Spleen (tissue), 7 donors: ENCODE results near the gene CCDC152.

ENCODE experiments used
- CTCF ChIP-seq, 11 experiments: fragments of 200-600 bp in 7 of 11; fragments of 450-650 bp in 4 of 11; sonication (generic) in 4 of 11; IDR thresholded peaks in 8 of 11; conservative IDR thresholded peaks in 3 of 11; 1 replicate in 7 of 11; 2 replicates in 4 of 11; pipeline versions ENCODE4 v1.4.0 to v1.8.0; 2016 to 2021; ENCODE audit warnings: antibody characterized with exemption in 11 of 11, inconsistent platforms in 4 of 11, mild to moderate bottlenecking in 1 of 11
- POLR2A ChIP-seq, 3 donors: fragments of 450-650 bp; IDR thresholded peaks; one replicate each; pipeline ENCODE4 v1.5.1; 2017; ENCODE audit warnings: antibody characterized with exemption in 3 of 3, mild to moderate bottlenecking in 1 of 3
- POLR2AphosphoS5 ChIP-seq, 3 donors: sonication (generic); formaldehyde crosslinking; IDR thresholded peaks; one replicate each; pipeline ENCODE4 v1.5.1; 2017; ENCODE audit warnings: antibody characterized with exemption in 3 of 3
- donor health status: DM: no; HTN: no; CAD: no; lungs with moderate emphysema.
- donor health status: DM: no; HTN: no; CAD: no.
- donor health status: DM: no; HTN: no; CAD: no.

- TF ChIP-seq CTCF (IDR thresholded peaks at IDR 0.05 in 8 of 11, conservative IDR thresholded peaks at IDR 0.05 in 3 of 11) (no peak), POLR2A (IDR thresholded peaks at IDR 0.05) (no peak), POLR2AphosphoS5 (IDR thresholded peaks at IDR 0.05) (no peak)
Measured at GRCh38 chr5:42787073-42787472, 30.5 kb downstream of the CCDC152 start.
